ENCODE results near the gene KIAA1549. TPM values are rescaled to one million over a fixed set of nuclear protein-coding genes. Genes with fewer than 3 reads are reported as not detected.

The KIAA1549 gene
- total and polyA plus RNA-seq, 2 donors (not counting 1 experiment from before 2014, with no cell fraction given): under 0.01 to 0.52 TPM

GRCh38 chr7:138980563-138981291, 462 bp downstream of the KIAA1549 start:
- Histone ChIP-seq H3K9me3 (ENCODE audit: control extremely low read depth in 1 of 3, control insufficient read depth in 2 of 3, insufficient read depth in 1 of 3, low read length in 2 of 3) (peaks cover 0 to 7% (median 0%) of the 10 kb centered on the region in 3 donors), H2AFZ (ENCODE audit: insufficient read depth, low read depth, low read length, poor library complexity, severe bottlenecking) (peak overlapping the region; percentile 73), H3K36me3 (replicated peaks in 1 of 2; ENCODE audit: control extremely low read depth in 1 of 2, control insufficient read depth in 1 of 2, extremely low read depth in 1 of 2, insufficient read depth in 2 of 2, low read length in 1 of 2) (no peaks in the 10 kb centered on the region), H3K27ac (ENCODE audit: low read length in 2 of 2) (no peak overlapping the region), H3K9ac (ENCODE audit: low read length) (peak overlapping the region; percentile 62), H3K4me3 (ENCODE audit: control extremely low read depth in 1 of 5, extremely low read depth in 1 of 5, insufficient read depth in 1 of 5, low read depth in 2 of 5, low read length in 4 of 5) (peak overlapping the region; percentile 23 to 62 (median 52)), H3K4me1 (ENCODE audit: control insufficient read depth in 2 of 2, insufficient read depth in 2 of 2, low read length in 2 of 2) (peaks cover 12 to 17% of the 10 kb centered on the region in 2 donors), H4K20me1 (ENCODE audit: control insufficient read depth, insufficient read depth, low read length, poor library complexity, severe bottlenecking) (no peaks in the 10 kb centered on the region), H3K79me2 (ENCODE audit: control insufficient read depth, insufficient read depth, low read length) (no peaks in the 10 kb centered on the region), H3K4me2 (replicated peaks; ENCODE audit: low read depth, low read length, poor library complexity, severe bottlenecking) (peak overlapping the region; percentile 94), H3K27me3 (replicated peaks in 1 of 4; ENCODE audit: control extremely low read depth in 1 of 4, control insufficient read depth in 3 of 4, insufficient read depth in 4 of 4, low read length in 3 of 4) (peaks cover 0 to 40% (median 24%) of the 10 kb centered on the region in 4 experiments)
- TF ChIP-seq, protein P1, sequence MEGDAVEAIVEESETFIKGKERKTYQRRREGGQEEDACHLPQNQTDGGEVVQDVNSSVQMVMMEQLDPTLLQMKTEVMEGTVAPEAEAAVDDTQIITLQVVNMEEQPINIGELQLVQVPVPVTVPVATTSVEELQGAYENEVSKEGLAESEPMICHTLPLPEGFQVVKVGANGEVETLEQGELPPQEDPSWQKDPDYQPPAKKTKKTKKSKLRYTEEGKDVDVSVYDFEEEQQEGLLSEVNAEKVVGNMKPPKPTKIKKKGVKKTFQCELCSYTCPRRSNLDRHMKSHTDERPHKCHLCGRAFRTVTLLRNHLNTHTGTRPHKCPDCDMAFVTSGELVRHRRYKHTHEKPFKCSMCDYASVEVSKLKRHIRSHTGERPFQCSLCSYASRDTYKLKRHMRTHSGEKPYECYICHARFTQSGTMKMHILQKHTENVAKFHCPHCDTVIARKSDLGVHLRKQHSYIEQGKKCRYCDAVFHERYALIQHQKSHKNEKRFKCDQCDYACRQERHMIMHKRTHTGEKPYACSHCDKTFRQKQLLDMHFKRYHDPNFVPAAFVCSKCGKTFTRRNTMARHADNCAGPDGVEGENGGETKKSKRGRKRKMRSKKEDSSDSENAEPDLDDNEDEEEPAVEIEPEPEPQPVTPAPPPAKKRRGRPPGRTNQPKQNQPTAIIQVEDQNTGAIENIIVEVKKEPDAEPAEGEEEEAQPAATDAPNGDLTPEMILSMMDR (IDR thresholded peaks at IDR 0.05): no peak
- TF ChIP-seq EZH2 (IDR thresholded peaks at IDR 0.05; ENCODE audit: borderline replicate concordance, insufficient read depth, low read depth, low read length, poor library complexity, severe bottlenecking): no peak
- Mint-ChIP-seq H3K4me3 (peak overlapping the region; percentile 91), H3K27me3 (peaks cover 46% of the 10 kb centered on the region), H3K9me3 (ENCODE audit: insufficient read depth) (no peaks in the 10 kb centered on the region), H3K4me1 (peaks cover 14% of the 10 kb centered on the region), H3K27ac (no peak overlapping the region)
- POLR2A ChIA-PET: interaction anchor here (1.0 kb wide), 1 partner anchor 138 kb away, joined by 3 read pairs; no protein-coding TSS in a partner anchor
- CTCF ChIA-PET: no interaction called here
- WGBS (ENCODE audit: insufficient coverage): 1% methylated on average over 68 of the region's 68 CpGs
- DNase-seq (peak; percentile 28), ATAC-seq (ENCODE audit: low read depth) (peak; percentile 31)
- intact Hi-C loops (cut with micrococcal nuclease): loop anchor here (2.0 to 5.0 kb wide), 2 partner anchors 94 to 252 kb away; partner anchors contain the start of gene UBN2

All from B cell (primary cell).